ENCODE data around the gene GTF2A1.

- TF ChIP-seq CTCF (IDR thresholded peaks at IDR 0.05) (no peak), POLR2A (IDR thresholded peaks at IDR 0.05) (no peak)
Observed at GRCh38 chr14:81138429-81138828, 82.3 kb downstream of the GTF2A1 start.
